ENCODE results near the gene ZNHIT1. TPM values are rescaled to one million over a fixed set of nuclear protein-coding genes. Genes with fewer than 3 reads are reported as not detected.

The ZNHIT1 gene
- total RNA-seq, 1 donor from 2014 or later = 115 TPM

DNA sequence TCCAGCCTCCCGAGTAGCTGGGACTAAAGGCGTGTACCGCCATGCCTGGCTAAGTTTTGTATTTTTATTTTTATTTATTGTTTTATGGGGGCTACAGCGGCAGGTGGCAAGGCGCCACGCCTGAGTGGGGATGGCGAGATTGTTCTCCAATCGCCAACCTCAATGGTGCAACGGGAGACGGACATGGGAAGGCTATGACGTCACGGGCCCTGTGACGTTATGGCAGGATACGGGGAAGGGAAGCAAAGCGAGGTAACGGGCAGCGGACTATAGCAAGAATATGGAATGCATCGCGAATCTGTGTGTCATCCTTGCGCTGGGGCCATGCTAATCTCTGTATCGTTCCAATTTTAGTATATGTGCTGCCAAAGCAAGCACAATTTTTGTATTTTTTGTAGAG is 51.7 kb downstream of the ZNHIT1 start:
- Histone ChIP-seq H3K4me1 (ENCODE audit: insufficient read depth, low read length) (no peaks in the 10 kb centered on the region), H3K4me3 (ENCODE audit: insufficient read depth, low read depth, low read length) (no peak overlapping the region), H3K27ac (ENCODE audit: low read depth, low read length) (no peak overlapping the region), H3K4me2 (ENCODE audit: low read length) (no peak overlapping the region), H3K9me3 (ENCODE audit: insufficient read depth, low read depth, low read length) (no peaks in the 10 kb centered on the region), H3K36me3 (ENCODE audit: insufficient read depth, low read length) (no peaks in the 10 kb centered on the region), H3K79me2 (ENCODE audit: insufficient read depth, low read length) (no peaks in the 10 kb centered on the region), H4K20me1 (ENCODE audit: insufficient read depth, low read length) (no peaks in the 10 kb centered on the region), H2AFZ (ENCODE audit: low read depth, low read length) (no peak overlapping the region), H3K9ac (ENCODE audit: low read length) (no peak overlapping the region), H3K27me3 (ENCODE audit: insufficient read depth, low read length) (peaks cover 5% of the 10 kb centered on the region)
- TF ChIP-seq, protein P1, sequence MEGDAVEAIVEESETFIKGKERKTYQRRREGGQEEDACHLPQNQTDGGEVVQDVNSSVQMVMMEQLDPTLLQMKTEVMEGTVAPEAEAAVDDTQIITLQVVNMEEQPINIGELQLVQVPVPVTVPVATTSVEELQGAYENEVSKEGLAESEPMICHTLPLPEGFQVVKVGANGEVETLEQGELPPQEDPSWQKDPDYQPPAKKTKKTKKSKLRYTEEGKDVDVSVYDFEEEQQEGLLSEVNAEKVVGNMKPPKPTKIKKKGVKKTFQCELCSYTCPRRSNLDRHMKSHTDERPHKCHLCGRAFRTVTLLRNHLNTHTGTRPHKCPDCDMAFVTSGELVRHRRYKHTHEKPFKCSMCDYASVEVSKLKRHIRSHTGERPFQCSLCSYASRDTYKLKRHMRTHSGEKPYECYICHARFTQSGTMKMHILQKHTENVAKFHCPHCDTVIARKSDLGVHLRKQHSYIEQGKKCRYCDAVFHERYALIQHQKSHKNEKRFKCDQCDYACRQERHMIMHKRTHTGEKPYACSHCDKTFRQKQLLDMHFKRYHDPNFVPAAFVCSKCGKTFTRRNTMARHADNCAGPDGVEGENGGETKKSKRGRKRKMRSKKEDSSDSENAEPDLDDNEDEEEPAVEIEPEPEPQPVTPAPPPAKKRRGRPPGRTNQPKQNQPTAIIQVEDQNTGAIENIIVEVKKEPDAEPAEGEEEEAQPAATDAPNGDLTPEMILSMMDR (IDR thresholded peaks at IDR 0.05; ENCODE audit: insufficient read depth, low read depth, low read length) = no peak
- TF ChIP-seq EZH2 (IDR thresholded peaks at IDR 0.05; ENCODE audit: insufficient read depth, low read length) = no peak
- H3K4me1 Mint-ChIP-seq (ENCODE audit: low read depth, unreplicated experiment) = no peaks in the 10 kb centered on the region
- no peak for FAIRE-seq
- no peak for DNase-seq (ENCODE audit: low read depth)
- H3K27ac Mint-ChIP-seq (ENCODE audit: unreplicated experiment) = no peak overlapping the region
- H3K36me3 Mint-ChIP-seq (ENCODE audit: low read depth, unreplicated experiment) = no peaks in the 10 kb centered on the region
- H3K9me3 Mint-ChIP-seq (ENCODE audit: unreplicated experiment) = no peaks in the 10 kb centered on the region
- H3K27me3 Mint-ChIP-seq (ENCODE audit: low read depth, unreplicated experiment) = no peaks in the 10 kb centered on the region
- H3K4me3 Mint-ChIP-seq (ENCODE audit: unreplicated experiment) = no peak overlapping the region

DNA sequence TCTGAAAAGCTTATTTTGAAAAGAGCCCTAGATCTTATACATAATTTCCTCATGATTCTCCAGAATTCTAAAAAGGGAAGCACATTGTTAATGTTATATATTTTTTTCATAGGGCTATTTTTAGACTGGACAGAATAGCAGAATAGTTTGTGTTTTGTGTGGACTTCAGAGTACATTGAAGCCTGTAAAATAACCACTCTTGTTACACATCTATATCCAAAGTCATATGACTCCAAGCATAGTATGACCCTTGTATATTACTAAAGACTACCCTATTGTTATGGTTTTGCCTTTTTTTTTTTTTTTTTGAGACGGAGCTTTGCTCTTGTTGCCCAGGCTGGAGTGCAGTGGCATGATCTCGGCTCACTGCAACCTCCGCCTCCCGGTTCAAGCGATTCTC is 53.1 kb downstream of the ZNHIT1 start:
- no peaks in the 10 kb centered on the region for H3K4me1 ChIP-seq (ENCODE audit: insufficient read depth, low read length)
- H3K27ac Mint-ChIP-seq (ENCODE audit: unreplicated experiment) = no peak overlapping the region
- no peak for FAIRE-seq

DNA sequence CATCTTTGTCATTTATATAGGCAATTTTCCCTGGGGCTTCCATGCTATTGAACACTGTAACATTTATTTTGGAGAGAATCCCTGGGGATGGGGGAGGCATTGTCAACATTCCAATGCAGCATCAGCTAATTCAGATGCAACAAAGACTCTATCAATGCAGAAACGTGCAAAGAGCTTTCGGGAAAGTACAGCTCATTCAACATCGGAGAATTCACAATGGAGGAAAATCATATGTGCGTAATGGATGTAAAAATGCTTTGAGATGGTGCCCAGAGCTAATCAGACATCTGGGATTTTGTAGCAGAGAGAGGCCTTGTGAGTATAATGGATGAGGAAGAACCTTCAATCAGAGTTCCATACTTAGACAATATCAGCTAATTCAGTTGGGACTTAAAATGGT is 55.2 kb downstream of the ZNHIT1 start:
- no peaks in the 10 kb centered on the region for H3K4me1 Mint-ChIP-seq (ENCODE audit: low read depth, unreplicated experiment)
- no peaks in the 10 kb centered on the region for H3K36me3 Mint-ChIP-seq (ENCODE audit: low read depth, unreplicated experiment)
- Histone ChIP-seq H4K20me1 (ENCODE audit: insufficient read depth, low read length) (no peaks in the 10 kb centered on the region), H3K27ac (ENCODE audit: low read depth, low read length) (no peak overlapping the region), H3K9ac (ENCODE audit: low read length) (no peak overlapping the region), H3K79me2 (ENCODE audit: insufficient read depth, low read length) (no peaks in the 10 kb centered on the region), H3K4me2 (ENCODE audit: low read length) (no peak overlapping the region), H3K4me3 (ENCODE audit: insufficient read depth, low read depth, low read length) (no peak overlapping the region), H3K4me1 (ENCODE audit: insufficient read depth, low read length) (no peaks in the 10 kb centered on the region), H3K27me3 (ENCODE audit: insufficient read depth, low read length) (peaks cover 9% of the 10 kb centered on the region), H3K9me3 (ENCODE audit: insufficient read depth, low read depth, low read length) (no peaks in the 10 kb centered on the region), H3K36me3 (ENCODE audit: insufficient read depth, low read length) (no peaks in the 10 kb centered on the region), H2AFZ (ENCODE audit: low read depth, low read length) (no peak overlapping the region)
- no peaks in the 10 kb centered on the region for H3K9me3 Mint-ChIP-seq (ENCODE audit: unreplicated experiment)
- no peak for FAIRE-seq
- H3K4me3 Mint-ChIP-seq (ENCODE audit: unreplicated experiment) = no peak overlapping the region
- no peak overlapping the region for H3K27ac Mint-ChIP-seq (ENCODE audit: unreplicated experiment)
- no peak for TF ChIP-seq EZH2 (IDR thresholded peaks at IDR 0.05; ENCODE audit: insufficient read depth, low read length)
- TF ChIP-seq, protein P1 (IDR thresholded peaks at IDR 0.05; ENCODE audit: insufficient read depth, low read depth, low read length) = no peak
- peaks cover 4% of the 10 kb centered on the region for H3K27me3 Mint-ChIP-seq (ENCODE audit: low read depth, unreplicated experiment)
- no peak for DNase-seq (ENCODE audit: low read depth)

More for the DNA sequence above, 53.1 kb downstream of the ZNHIT1 start:
- H3K36me3 ChIP-seq (ENCODE audit: insufficient read depth, low read length) = no peaks in the 10 kb centered on the region
- H4K20me1 ChIP-seq (ENCODE audit: insufficient read depth, low read length) = no peaks in the 10 kb centered on the region
- H3K4me3 ChIP-seq (ENCODE audit: insufficient read depth, low read depth, low read length) = no peak overlapping the region
- H3K4me2 ChIP-seq (ENCODE audit: low read length) = no peak overlapping the region
- H3K79me2 ChIP-seq (ENCODE audit: insufficient read depth, low read length) = no peaks in the 10 kb centered on the region
- Mint-ChIP-seq H3K27me3 (ENCODE audit: low read depth, unreplicated experiment) (no peaks in the 10 kb centered on the region), H3K9me3 (ENCODE audit: unreplicated experiment) (no peaks in the 10 kb centered on the region), H3K36me3 (ENCODE audit: low read depth, unreplicated experiment) (no peaks in the 10 kb centered on the region), H3K4me3 (ENCODE audit: unreplicated experiment) (no peak overlapping the region), H3K4me1 (ENCODE audit: low read depth, unreplicated experiment) (no peaks in the 10 kb centered on the region)
- H3K27ac ChIP-seq (ENCODE audit: low read depth, low read length) = no peak overlapping the region
- no peaks in the 10 kb centered on the region for H3K9me3 ChIP-seq (ENCODE audit: insufficient read depth, low read depth, low read length)
- DNase-seq (ENCODE audit: low read depth) = no peak
- H2AFZ ChIP-seq (ENCODE audit: low read depth, low read length) = no peak overlapping the region
- H3K9ac ChIP-seq (ENCODE audit: low read length) = no peak overlapping the region
- peaks cover 8% of the 10 kb centered on the region for H3K27me3 ChIP-seq (ENCODE audit: insufficient read depth, low read length)
- TF ChIP-seq, protein P1 (IDR thresholded peaks at IDR 0.05; ENCODE audit: insufficient read depth, low read depth, low read length) = no peak
- TF ChIP-seq EZH2 (IDR thresholded peaks at IDR 0.05; ENCODE audit: insufficient read depth, low read length) = no peak

Other genes starting within 250 kb of the ZNHIT1 start
- 2.5 and 2.8 TPM in 2 replicates for gene MUC12, start 248.6 kb upstream of the ZNHIT1 start, total RNA-seq
- not detected in 2 replicates for gene MUC17, start 198.1 kb upstream of the ZNHIT1 start, total RNA-seq
- 24.2 and 24.4 TPM in 2 replicates for gene TRIM56, start 132.7 kb upstream of the ZNHIT1 start, total RNA-seq
- gene SERPINE1, start 91.1 kb upstream of the ZNHIT1 start, total RNA-seq = 1,303 and 1,496 TPM in 2 replicates
- gene AP1S1, start 63.7 kb upstream of the ZNHIT1 start, total RNA-seq = 172 and 181 TPM in 2 replicates
- gene VGF, start 52.6 kb upstream of the ZNHIT1 start, total RNA-seq = 40.5 and 51.8 TPM in 2 replicates
- 0.16 TPM in 1 of 2 replicates, not detected in the other for gene NAT16, start 37.9 kb upstream of the ZNHIT1 start, total RNA-seq
- not detected in 2 replicates for gene MOGAT3, start 17.1 kb upstream of the ZNHIT1 start, total RNA-seq
- gene PLOD3, start 584 bp upstream of the ZNHIT1 start, total RNA-seq = 161 and 164 TPM in 2 replicates
- 8.7 and 10.0 TPM in 2 replicates for gene CLDN15, start 19.6 kb downstream of the ZNHIT1 start, total RNA-seq
- gene FIS1, start 26.9 kb downstream of the ZNHIT1 start, total RNA-seq = 134 and 140 TPM in 2 replicates
- gene IFT22, start 103.6 kb downstream of the ZNHIT1 start, total RNA-seq = 20.9 and 23.5 TPM in 2 replicates
- gene COL26A1, start 144.7 kb downstream of the ZNHIT1 start, total RNA-seq = 6.8 and 7.1 TPM in 2 replicates